Stimulated activated CD4-positive, alpha-beta T cell treated with anti-CD3 and anti-CD28 coated beads, TNF-alpha, amount 100 ng/mL, for 1 hour (primary cell): ENCODE data around the gene SYNGAP1.
"Not testable (repeated sequence)": the region's sequence is repeated elsewhere in the genome, so short reads cannot be mapped to it uniquely, and the experiment has no call there.

Experiments used
- DNase-seq, 3 donors: peaks; one replicate each; pipeline ENCODE4 v3.0.0-alpha.2; 2020; ENCODE audit warnings: low read depth in 3 of 3, low spot score in 1 of 3

The SYNGAP1 gene

DNA sequence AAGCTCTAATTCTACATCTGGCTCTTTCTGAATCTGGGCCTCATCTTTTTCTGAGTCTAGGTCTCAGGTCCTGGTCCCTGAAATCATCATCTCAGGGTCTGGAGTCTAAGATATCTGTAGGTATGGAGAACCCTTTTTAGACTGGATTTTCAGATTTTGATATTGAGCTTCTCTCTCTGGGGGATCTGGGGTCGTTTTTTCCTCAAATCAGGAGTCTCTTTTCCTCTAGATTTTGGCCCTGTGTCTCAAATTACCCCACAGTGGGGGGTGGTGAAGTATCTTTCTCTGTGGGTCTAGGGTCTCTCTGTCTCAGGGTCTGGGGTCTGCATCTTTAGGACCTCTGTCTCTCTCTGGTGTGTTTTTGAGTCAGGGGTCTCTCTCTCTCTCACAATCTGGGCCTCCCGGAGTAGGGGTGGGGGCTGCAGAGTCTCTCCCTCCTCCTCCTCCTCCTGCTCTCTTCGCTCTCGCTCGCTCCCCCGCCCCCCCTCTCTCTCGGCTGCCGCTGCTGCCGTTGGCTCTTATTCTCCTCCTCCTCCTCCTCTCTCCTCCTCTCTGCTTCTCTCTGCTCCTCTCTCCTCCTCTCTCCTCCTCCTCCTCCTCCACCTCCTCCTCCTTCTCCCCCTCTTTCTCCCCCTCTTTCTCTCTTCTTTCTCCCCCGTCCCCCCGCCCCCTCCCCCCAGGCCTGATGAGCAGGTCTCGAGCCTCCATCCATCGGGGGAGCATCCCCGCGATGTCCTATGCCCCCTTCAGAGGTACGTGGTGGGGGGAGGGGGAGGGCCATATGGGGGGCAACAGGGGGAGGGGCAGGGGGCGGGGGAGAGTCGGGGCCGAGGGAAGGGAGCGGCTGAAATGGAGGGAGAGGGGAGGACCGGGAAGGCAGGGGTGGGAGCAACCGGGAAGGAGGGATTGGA lies at the start of gene SYNGAP1:
SYNGAP1 (plus strand) TSS at position 486 of the 911 bp plus-strand sequence; CDS start at position 686, 200 bp downstream.
- peak in 1 of 3 donors; percentile 45 for DNase-seq

- not testable (repeated sequence) for DNase-seq
Measured at GRCh38 chr6:33371901-33372300, 48.0 kb upstream of the SYNGAP1 start.

- no peak for DNase-seq
Measured at GRCh38 chr6:33372526-33373123, 47.2 kb upstream of the SYNGAP1 start.

DNA sequence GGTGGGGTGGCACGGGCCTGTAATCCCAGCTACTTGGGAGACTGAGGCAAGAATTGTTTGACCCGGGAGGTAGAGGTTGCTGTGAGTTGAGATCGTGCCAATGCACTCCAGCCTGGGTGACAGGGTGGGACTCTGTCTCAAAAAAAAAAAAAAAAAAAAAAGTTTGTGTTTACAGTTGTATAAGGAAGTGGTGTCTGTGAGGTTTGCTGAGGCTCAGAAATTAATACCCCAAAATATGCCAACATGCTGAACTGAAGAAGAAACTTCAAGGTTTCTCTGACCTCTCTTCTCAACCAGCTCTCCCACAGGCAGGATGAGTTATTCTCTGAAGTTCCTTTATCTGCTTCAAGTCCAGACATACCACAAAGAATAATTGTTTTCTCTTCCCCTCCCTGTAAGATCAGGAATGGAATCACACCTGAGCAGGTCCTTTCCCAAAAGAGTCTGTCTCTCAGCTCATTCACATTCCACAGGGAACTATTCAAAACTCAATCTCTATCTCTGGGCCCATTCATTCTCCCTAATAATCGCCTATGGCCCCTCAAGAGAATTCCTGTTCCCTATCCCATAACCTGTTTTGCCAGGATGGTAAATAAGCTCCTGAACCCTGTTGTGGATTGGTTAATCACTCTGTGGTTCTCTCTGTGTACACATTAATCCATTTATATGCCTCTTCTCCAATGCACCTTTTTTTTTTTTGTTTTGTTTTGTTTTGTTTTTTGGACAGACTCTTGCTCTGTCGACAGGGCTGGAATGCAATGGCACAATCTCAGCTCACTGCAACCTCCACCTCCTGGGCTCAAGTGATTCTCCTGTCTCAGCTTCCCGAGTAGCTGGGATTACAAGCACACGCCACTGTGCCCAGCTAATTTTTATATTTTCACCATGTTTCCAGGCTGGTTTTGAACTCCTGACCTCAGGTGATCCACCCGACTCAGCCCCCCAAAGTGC lies 45.6 kb upstream of the SYNGAP1 start:
- no peak for DNase-seq

DNA sequence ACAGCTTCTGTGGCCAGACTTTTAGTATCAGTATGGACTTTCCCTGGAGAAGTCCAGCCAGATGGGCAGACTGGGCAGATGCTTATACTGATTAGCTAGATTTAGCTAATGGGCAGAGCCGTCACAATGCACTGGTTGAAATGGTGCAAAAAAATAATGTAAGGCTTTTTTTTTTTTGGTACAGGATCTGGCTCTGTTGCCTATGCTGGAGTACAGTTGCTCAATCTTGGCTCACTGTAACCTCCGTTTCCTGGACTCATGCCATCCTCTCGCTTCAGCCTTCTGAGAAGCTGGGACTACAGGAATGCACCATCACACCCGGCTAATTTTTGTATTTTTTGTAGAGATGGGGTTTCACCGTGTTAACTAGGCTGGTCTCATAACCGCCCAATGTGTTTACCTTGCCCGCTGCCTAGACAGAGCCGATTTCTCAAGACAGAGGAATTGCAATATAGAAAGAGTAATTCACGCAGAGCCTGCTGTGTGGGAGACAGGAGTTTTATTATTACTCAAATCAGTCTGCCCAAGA lies 44.7 kb upstream of the SYNGAP1 start:
- no peak for DNase-seq

GRCh38 chr6:33377171-33377570 lies 42.7 kb upstream of the SYNGAP1 start:
- DNase-seq, result no peak

GRCh38 chr6:33379184-33379583 lies 40.7 kb upstream of the SYNGAP1 start:
- not testable (repeated sequence) for DNase-seq

GRCh38 chr6:33380272-33380981 lies 39.4 kb upstream of the SYNGAP1 start:
- no peak for DNase-seq

DNA sequence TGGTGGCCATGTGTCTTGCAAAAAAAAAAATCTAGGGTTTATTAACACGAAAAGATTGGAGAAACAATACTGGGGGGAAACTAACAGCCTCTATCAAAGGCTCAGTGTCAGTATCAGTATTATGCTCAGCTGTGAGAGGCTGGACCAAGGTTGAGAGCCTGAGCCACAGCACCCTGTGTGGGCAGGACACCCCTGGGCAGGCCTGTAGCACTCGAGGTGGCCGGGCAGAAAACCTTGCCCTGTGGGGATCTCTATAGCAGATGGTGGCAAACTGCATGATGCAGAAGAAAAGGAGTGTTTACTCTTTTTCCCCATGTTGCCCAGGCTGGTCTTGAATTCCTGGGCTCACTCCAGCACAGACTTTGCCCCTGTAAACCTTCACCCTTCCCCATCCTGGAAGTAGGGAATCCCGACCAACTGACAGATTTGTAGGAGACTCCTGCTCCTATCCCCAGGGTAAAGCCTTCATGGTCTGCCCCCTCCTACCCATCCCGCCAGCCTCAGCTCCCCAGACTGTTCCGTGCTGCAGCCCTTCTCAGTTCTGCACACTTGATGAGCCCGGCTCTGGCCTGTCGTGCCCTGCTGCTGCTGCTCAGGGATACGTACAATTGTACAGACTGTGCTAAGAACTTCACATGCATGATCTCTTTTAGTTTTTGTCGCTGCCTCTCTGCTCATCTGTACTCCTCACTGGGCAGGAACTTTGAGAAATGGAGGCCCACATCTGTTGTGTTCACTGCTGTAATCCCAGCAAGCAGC lies 36.3 kb upstream of the SYNGAP1 start:
- DNase-seq, result no peak

GRCh38 chr6:33384581-33385020 lies 35.3 kb upstream of the SYNGAP1 start:
- no peak for DNase-seq

DNA sequence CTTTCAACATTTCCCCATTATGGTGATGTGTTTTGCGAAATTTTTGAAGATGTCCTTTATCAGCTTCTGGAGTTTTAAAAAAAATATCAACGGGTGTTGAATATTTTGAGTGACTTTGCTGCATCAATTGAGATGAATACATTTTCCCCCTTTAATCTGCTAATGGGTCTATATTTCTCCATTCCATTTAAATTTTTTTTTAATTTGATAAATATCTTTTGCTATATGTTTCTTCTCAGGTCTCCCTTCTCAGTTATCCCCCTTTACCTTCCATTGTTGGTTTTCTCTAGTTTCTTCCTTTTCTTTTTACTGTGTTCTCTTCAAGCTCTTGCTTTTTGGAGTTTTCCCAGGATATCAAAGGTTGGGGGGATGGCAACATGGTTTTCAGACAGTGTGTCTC lies 29.7 kb upstream of the SYNGAP1 start:
- no peak for DNase-seq

DNA sequence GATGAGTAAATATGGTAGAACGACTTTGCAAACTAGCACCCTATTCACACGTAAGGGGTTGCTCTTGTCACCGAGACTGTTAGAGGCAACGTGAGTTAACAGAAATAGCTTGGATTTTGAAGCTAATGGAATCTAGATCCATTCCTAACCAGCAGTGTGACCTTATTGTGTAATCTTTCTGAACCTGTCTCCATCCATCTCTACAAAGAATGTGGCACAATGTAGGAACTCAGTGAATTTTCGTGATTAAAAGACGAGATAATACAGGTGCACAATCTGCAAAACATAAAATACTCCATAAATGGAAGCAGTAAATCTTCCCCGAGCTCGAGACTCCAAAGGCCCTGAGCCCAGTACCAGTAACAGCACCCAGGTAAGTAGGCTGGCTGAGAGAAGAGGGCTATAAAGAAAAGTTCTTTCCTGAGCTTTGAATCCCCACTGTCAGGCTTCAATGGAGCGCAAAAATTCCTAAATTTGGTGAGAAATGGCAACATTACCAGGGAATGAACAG lies 29.0 kb upstream of the SYNGAP1 start:
- DNase-seq, result no peak

DNA sequence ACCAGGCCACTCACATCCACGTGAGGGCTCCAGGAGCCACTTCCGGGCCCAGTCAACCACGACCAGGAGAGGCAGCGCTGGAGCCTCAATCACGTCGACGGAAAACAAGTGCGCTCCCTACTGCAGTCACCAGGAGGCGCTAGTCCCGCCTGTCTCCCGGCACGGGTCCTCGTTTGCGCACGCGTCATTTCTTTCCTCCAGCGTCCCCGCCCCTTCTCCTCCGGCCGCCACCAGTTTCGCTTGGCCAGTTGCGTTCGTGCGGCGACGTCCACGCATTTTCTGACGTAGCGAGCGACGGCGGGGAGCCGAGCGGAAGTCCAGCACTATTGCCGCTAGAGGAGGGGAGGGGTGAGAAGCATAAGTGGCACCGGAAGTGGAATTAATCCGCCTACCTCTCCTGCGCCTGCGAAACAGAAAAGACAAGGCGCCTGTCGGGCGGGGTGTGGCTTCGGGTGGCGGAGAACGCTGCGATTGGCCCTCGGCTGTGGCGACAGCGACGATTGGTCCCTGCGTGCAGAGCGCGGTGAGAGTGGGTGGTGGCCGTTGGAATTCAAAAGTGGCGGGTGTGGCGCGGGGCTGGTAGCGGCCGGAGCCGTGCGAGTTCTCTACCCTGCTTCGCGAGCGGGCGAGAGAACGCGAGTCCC lies 28.5 kb upstream of the SYNGAP1 start, which contains the start of gene KIFC1:
KIFC1 (plus strand) TSS at position 546 of the 644 bp plus-strand sequence. CDS start 163 bp downstream, outside the sequence.
- peak; percentile 95 to 98 (median 96) for DNase-seq

DNA sequence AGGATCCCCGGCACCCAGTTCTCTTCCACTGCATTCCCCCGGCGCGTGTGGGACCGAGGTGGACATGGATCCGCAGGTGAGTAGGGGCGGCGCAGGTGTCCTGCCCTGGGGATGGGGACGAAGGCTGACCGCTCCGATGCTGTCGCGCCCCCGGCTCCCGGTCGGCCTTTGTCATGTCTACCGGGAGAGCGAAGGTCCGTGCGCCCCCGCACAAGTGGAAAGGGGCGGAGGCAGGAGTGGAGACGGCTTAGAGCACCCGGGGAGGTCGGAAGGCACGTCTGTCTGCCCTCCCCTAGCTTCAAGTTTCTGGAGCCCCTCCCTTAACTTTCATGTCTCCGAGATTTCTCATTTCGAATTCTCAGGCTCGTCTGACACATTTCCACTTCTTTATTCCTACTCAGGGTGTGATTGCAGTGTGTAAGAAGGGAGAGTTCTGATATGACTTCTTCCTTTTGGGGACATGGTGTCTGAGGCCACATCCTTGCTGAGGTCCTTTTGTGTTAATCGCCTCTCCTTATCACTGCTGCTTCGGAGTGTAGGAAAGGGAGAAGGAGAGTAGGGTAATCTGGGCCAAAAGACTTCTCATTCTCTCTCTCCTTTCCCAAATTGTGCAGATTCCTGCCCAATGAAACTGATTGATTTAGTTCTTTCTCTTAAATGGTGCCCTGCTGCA lies 27.8 kb upstream of the SYNGAP1 start:
- DNase-seq, result no peak

- no peak for DNase-seq
Measured at GRCh38 chr6:33392595-33392948, 27.3 kb upstream of the SYNGAP1 start.

- no peak for DNase-seq
Measured at GRCh38 chr6:33392979-33393378, 26.9 kb upstream of the SYNGAP1 start.

- DNase-seq, result no peak
Measured at GRCh38 chr6:33397541-33397940, 22.3 kb upstream of the SYNGAP1 start.

- DNase-seq, result not testable (repeated sequence)
Measured at GRCh38 chr6:33398601-33399000, 21.3 kb upstream of the SYNGAP1 start.
